ENCODE results near the gene MICAL2. TPM values are rescaled to one million over a fixed set of nuclear protein-coding genes. Genes with fewer than 3 reads are reported as not detected.

Gene MICAL2
- polyA plus RNA-seq, 3 donors, result 7.9 to 13.2 (median 9.8) TPM

DNA sequence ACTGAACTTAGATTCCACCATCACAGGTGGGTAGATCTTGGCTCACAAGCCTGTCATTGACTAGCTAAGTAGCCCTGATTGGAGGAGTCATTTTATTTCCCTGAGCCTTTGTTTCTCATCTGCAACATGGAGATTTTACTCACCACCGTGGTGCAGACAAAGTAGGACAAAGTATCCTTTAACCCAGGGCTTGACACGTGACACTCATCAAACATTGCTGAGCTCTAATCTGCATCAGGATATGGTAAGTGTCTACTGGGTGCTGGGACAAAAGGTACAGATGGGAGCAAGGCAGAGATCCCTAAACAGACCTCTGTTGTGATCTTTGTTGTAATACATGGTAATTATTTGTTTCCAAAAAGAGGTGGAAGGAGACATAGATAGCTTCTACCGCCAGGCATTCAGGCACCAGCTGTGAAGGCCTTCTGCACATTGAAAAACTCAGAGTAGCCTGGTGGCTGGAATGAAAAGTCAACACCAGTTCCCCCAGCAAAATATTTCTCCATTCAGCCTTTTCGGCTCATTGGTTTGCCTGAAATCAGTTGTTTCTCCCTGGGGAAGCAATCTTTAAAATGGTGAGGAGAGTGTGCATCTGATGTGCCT is 18.3 kb upstream of the MICAL2 start:
- no peak overlapping the region for H3K27ac ChIP-seq (ENCODE audit: low read depth, low read length)
- WGBS, 3 donors, result 72 to 85% (median 82%) methylated on average over 4 of the region's 4 CpGs

DNA sequence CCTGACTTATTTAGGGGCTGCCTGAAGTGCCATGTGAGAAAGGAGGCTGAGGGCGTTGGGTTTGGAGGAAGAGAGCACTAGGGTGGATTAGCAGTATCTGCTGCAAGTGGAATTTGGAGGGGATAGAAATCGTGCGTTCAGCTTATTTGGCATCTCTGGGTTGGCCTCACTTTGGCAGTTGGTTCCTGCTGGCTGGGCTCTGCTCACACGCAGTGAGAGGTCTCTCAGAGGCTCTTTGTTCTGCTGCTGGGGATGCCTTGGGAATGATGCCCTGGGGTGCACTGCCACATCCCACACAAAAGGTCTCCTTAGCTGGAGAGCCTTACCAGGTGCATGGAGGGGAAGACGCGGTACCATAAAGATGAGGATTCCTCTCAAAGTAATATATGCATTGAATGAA is 17.7 kb upstream of the MICAL2 start:
- no peak overlapping the region for H3K27ac ChIP-seq (ENCODE audit: low read depth, low read length)
- 86 to 92% (median 92%) methylated on average over 6 of the region's 6 CpGs for WGBS, 3 donors

GRCh38 chr11:12094872-12095800 is 15.3 kb upstream of the MICAL2 start:
- 57 to 61% (median 60%) methylated on average over 11 of the region's 11 CpGs for WGBS, 3 donors
- H3K27ac ChIP-seq (ENCODE audit: low read depth, low read length), result no peak overlapping the region

GRCh38 chr11:12097219-12097618 is 13.2 kb upstream of the MICAL2 start:
- WGBS, 3 donors, result 85 to 92% (median 86%) methylated on average over 1 of the region's 1 CpG
- H3K27ac ChIP-seq (ENCODE audit: low read depth, low read length), result no peak overlapping the region

- WGBS, 3 donors, result 83 to 91% (median 88%) methylated on average over 3 of the region's 3 CpGs
- H3K27ac ChIP-seq (ENCODE audit: low read depth, low read length), result no peak overlapping the region
These were observed 11.8 kb upstream of the MICAL2 start for GRCh38 chr11:12098601-12099000.

GRCh38 chr11:12099132-12099873 is 11.1 kb upstream of the MICAL2 start:
- no peak overlapping the region for H3K27ac ChIP-seq (ENCODE audit: low read depth, low read length)

GRCh38 chr11:12100429-12100828 is 10.0 kb upstream of the MICAL2 start:
- no peak overlapping the region for H3K27ac ChIP-seq (ENCODE audit: low read depth, low read length)
- 85 to 93% (median 93%) methylated on average over 8 of the region's 8 CpGs for WGBS, 3 donors

DNA sequence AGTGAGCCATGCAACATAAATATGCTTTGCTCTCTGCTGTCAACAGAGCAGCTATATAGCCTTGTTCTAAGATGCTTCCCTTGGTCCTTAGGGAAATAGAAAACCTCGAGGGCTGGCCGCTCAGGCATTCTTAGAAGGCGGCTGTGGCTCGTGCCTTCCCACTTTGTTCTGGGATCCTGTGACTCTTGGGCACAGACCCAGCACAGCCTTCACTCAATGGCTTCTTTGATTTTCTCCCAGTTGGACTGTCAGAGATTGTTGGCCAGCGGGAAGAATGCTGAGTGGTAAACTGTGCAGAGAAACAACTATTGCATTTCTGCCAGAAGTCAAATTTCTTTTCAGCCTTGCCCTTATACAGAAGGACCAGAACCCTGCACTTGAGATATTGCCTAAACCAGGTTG is 9.5 kb upstream of the MICAL2 start:
- no peak overlapping the region for H3K27ac ChIP-seq (ENCODE audit: low read depth, low read length)
- 65 to 75% (median 69%) methylated on average over 5 of the region's 5 CpGs for WGBS, 3 donors

GRCh38 chr11:12101318-12101717 is 9.1 kb upstream of the MICAL2 start:
- 37 to 80% (median 64%) methylated on average over 1 of the region's 1 CpG for WGBS, 3 donors
- H3K27ac ChIP-seq (ENCODE audit: low read depth, low read length), result no peak overlapping the region

GRCh38 chr11:12102588-12103410 is 7.6 kb upstream of the MICAL2 start:
- H3K27ac ChIP-seq (ENCODE audit: low read depth, low read length), result no peak overlapping the region
- WGBS, 3 donors, result 76 to 91% (median 77%) methylated on average over 5 of the region's 5 CpGs

DNA sequence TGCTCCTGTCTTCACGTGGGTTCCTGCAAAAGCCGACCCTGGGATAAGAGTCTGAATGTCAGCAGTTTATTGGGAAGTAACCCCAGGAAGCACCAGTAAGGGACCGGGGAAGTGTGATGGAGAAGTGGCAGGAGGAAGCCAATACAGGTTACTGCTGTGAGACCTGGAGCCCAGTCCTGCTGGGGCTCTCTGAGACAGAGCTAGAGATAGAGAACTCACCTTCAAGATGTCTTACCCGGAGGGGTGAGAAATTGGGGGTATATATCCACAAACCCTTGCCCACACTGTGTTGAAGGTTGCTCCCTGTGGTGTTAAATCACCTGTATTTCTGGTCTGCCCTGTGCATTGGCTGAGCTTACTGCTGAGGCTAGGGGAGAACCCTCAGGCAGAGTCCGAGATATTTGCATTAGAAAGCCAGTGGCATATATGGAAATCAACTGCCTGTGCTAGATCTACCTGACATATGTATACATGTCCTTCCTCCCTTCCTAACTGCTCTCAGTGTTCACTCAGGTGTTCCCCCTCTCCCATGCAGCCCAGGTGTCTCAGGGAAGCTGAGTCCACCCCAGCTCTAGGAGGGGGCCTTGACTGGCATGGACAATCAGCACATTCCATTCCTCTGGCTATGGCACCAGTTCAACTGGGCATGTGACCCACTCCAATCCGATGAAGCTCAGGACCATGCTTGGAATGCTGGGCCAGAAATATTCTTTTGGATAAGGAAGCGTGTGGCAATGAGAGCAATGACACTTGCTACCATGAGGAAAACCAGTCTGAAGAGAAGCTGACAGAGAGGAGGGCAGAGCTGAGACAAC is 6.8 kb upstream of the MICAL2 start:
- no peak overlapping the region for H3K27ac ChIP-seq (ENCODE audit: low read depth, low read length)

GRCh38 chr11:12105471-12105870 is 4.9 kb upstream of the MICAL2 start:
- WGBS, 3 donors, result 70 to 93% (median 91%) methylated on average over 2 of the region's 2 CpGs
- H3K27ac ChIP-seq (ENCODE audit: low read depth, low read length), result no peak overlapping the region

More for the DNA sequence above, 6.8 kb upstream of the MICAL2 start:
- 62 to 70% (median 64%) methylated on average over 7 of the region's 7 CpGs for WGBS, 3 donors

GRCh38 chr11:12106101-12106500 is 4.3 kb upstream of the MICAL2 start:
- WGBS, 3 donors, result 72 to 84% (median 80%) methylated on average over 5 of the region's 5 CpGs
- no peak overlapping the region for H3K27ac ChIP-seq (ENCODE audit: low read depth, low read length)

DNA sequence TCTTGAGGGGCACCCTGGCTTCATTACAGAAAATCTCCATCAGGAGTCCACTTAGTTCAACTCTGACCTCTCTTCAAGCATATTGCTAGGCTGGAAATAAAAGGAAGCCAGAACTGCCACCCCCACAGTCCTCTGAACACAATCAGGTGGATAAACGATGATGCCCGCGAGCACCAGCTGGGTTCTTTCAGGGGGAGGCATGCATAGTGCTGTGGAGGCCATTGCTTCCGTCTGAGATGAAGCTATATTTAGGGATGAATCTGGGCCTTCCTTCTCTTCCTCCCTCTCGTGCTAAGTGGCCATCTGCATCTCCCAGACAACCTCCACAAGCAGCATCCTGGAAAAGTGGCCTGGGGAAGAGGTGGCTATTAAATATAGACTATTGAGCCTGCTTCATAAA is 3.9 kb upstream of the MICAL2 start:
- no peak overlapping the region for H3K27ac ChIP-seq (ENCODE audit: low read depth, low read length)
- 59 to 89% (median 79%) methylated on average over 5 of the region's 5 CpGs for WGBS, 3 donors

GRCh38 chr11:12108875-12109453 is 1.4 kb upstream of the MICAL2 start:
- 90 to 99% (median 93%) methylated on average over 2 of the region's 2 CpGs for WGBS, 3 donors
- no peak overlapping the region for H3K27ac ChIP-seq (ENCODE audit: low read depth, low read length)

- no peak overlapping the region for H3K27ac ChIP-seq (ENCODE audit: low read depth, low read length)
- 43 to 47% (median 46%) methylated on average over 7 of the region's 7 CpGs for WGBS, 3 donors
These were observed 696 bp upstream of the MICAL2 start for GRCh38 chr11:12109591-12110196.

All from adipose tissue (tissue), 3 donors.